GM12874 (cell line): ENCODE data around the gene MEPE.

Experiments
- CTCF ChIP-seq: IDR thresholded peaks from 2 replicates; pipeline ENCODE4 v1.5.1; 2011; ENCODE audit warnings: low read depth, mild to moderate bottlenecking, control low read depth, low read length, moderate library complexity; ENCODE audit not compliant: insufficient read depth

Gene MEPE

GRCh38 chr4:87853891-87854290 lies 21.1 kb downstream of the MEPE start:
- TF ChIP-seq CTCF, result no peak

GRCh38 chr4:87855559-87855958 lies 22.8 kb downstream of the MEPE start:
- no peak for TF ChIP-seq CTCF

GRCh38 chr4:87856816-87857215 lies 24.0 kb downstream of the MEPE start:
- no peak for TF ChIP-seq CTCF

- TF ChIP-seq CTCF, result no peak
Observed at GRCh38 chr4:87857789-87858188, 25.0 kb downstream of the MEPE start.

GRCh38 chr4:87862236-87862635 lies 29.5 kb downstream of the MEPE start:
- TF ChIP-seq CTCF, result no peak

- no peak for TF ChIP-seq CTCF
Observed at GRCh38 chr4:87863486-87863885, 30.7 kb downstream of the MEPE start.

- TF ChIP-seq CTCF, result no peak
Observed at GRCh38 chr4:87864321-87864720, 31.6 kb downstream of the MEPE start.

GRCh38 chr4:87865288-87865687 lies 32.5 kb downstream of the MEPE start:
- TF ChIP-seq CTCF, result no peak
